Tibial nerve (tissue), 4 donors: ENCODE measurements around the gene NUFIP2. TPM values are rescaled to one million over a fixed set of nuclear protein-coding genes. Genes with fewer than 3 reads are reported as not detected.

Experiments used
- DNase-seq, 2 donors: peaks; one replicate each; pipeline ENCODE4 v3.0.0-alpha.2; 2019; ENCODE audit warnings: low spot score in 2 of 2
- H3K27ac ChIP-seq, 4 donors: fragments of 200-600 bp; sonication (generic) in 3 of 4; one replicate each; pipeline ENCODE4 v1.5.1; 2017 to 2019; ENCODE audit warnings: mild to moderate bottlenecking in 1 of 4
- H3K27me3 ChIP-seq, 2 donors: fragments of 200-600 bp; sonication (generic) in 1 of 2; one replicate each; pipeline versions ENCODE4 v1.5.1 to v1.6.0; 2017 to 2019
- H3K36me3 ChIP-seq, 3 donors: fragments of 200-600 bp; sonication (generic); one replicate each; pipeline ENCODE4 v1.5.1; 2018 to 2019
- H3K4me1 ChIP-seq, 4 donors: fragments of 200-600 bp; sonication (generic) in 3 of 4; one replicate each; pipeline ENCODE4 v1.5.1; 2017 to 2019
- H3K4me3 ChIP-seq, 4 donors: fragments of 200-600 bp; sonication (generic) in 3 of 4; one replicate each; pipeline ENCODE4 v1.5.1; 2017 to 2019; ENCODE audit warnings: mild to moderate bottlenecking in 1 of 4, moderate library complexity in 1 of 4
- H3K9me3 ChIP-seq, 4 donors: fragments of 200-600 bp; sonication (generic) in 3 of 4; one replicate each; pipeline ENCODE4 v1.5.1; 2017 to 2019
- EP300 ChIP-seq, 2 donors: sonication (generic); formaldehyde crosslinking; IDR thresholded peaks; one replicate each; pipeline ENCODE4 v1.6.1; 2017; ENCODE audit warnings: antibody characterized with exemption in 2 of 2, mild to moderate bottlenecking in 1 of 2
- POLR2A ChIP-seq, 2 donors: fragments of 450-650 bp; IDR thresholded peaks; one replicate each; pipeline ENCODE4 v1.6.1; 2017; ENCODE audit warnings: antibody characterized with exemption in 2 of 2, mild to moderate bottlenecking in 2 of 2, moderate library complexity in 2 of 2
- WGBS, 2 donors: methylation state at CpG; one replicate each; pipeline ENCODE4 v1.1.5; 2018; 5-methylcytosine and 5-hydroxymethylcytosine counted together
- total RNA-seq, 4 donors: library from RNA; depleted of rRNA; stranded (reverse); fragments of >200 nt; gene quantifications; one replicate each; pipeline ENCODE4 v1.1.0, GENCODE V29; 2016
- TF ChIP-seq, protein P1 (sequence below), 5 experiments: fragments of 200-600 bp in 3 of 5; fragments of 450-650 bp in 2 of 5; sonication (generic) in 3 of 5; IDR thresholded peaks; one replicate each; pipeline ENCODE4 v1.5.1; 2016 to 2019; ENCODE audit warnings: antibody characterized with exemption in 5 of 5, mild to moderate bottlenecking in 3 of 5, moderate library complexity in 2 of 5

Gene NUFIP2
- total RNA-seq, 4 donors from 2014 or later: 29.4 to 35.4 (median 32.4) TPM

DNA sequence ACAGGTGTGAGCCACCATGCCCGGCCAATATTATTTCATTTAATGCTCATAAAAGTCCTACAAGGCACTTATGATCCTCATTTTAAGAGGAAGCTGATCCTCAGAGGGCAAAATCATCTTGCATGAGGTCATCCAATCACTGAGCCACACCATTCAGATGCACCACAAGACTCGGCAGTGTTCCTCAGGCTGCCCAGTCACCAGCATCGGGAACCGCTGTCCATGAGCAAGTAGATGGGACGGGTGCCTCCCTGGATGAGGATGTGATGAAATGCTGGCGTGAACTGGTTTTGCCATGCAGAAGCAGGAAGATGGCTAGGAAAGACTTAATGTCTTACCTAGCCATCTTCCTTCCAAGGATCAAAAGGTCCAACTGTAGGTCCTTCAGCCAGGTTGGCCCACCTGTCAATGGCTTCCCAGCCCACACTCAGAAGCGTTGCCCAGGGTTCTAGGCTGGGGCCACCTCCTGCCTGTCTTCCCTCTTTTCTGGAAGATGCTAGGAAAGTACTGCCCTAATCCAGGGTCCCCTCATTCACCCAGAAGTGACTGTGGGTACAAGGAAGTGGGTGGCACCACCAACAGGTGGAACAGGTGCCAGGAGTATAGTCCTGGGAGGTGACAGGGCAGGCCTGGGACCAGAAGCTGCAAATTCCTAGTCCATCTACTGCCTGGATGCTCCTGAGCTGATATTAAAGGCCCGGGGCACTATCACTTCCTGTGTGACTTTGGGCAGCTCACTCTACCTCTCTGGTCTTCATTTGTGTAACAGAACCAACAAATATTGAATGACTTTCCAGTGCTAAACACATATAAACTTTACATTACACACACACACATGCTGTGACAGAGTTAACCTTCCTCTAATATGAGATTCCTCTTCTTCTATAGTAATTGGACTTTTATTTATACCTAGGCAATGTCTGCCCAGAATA is 79.5 kb downstream of the NUFIP2 start:
- TF ChIP-seq EP300 (IDR thresholded peaks at IDR 0.05) (no peak), POLR2A (IDR thresholded peaks at IDR 0.05) (no peak)
- TF ChIP-seq, protein P1, sequence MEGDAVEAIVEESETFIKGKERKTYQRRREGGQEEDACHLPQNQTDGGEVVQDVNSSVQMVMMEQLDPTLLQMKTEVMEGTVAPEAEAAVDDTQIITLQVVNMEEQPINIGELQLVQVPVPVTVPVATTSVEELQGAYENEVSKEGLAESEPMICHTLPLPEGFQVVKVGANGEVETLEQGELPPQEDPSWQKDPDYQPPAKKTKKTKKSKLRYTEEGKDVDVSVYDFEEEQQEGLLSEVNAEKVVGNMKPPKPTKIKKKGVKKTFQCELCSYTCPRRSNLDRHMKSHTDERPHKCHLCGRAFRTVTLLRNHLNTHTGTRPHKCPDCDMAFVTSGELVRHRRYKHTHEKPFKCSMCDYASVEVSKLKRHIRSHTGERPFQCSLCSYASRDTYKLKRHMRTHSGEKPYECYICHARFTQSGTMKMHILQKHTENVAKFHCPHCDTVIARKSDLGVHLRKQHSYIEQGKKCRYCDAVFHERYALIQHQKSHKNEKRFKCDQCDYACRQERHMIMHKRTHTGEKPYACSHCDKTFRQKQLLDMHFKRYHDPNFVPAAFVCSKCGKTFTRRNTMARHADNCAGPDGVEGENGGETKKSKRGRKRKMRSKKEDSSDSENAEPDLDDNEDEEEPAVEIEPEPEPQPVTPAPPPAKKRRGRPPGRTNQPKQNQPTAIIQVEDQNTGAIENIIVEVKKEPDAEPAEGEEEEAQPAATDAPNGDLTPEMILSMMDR (IDR thresholded peaks at IDR 0.05): no peak

DNA sequence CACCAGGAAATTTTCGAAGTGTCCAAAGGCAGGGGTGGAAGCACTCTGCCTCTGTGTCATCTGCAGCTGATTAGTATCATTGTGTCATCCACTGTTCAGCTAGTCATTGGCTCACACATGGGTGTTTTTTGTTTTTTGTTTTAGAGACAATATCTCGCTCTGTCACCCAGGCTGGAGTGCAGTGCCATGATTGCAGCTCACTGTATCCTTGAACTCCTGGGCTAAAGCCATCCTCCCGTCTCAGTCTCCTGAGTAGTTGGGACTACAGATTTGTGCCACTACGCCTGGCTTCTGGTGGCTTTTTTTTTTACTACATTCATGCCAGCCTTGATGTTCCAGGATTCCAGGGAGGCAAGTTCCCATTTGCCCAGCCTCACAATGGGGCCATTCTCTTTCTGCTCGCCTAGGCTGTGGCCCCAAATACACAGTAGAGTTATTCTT is 81.2 kb downstream of the NUFIP2 start:
- Histone ChIP-seq H3K9me3 (no peaks in the 10 kb centered on the region), H3K4me3 (no peak overlapping the region), H3K36me3 (no peaks in the 10 kb centered on the region), H3K27me3 (no peaks in the 10 kb centered on the region), H3K4me1 (peaks cover 0 to 10% (median 0%) of the 10 kb centered on the region in 4 donors), H3K27ac (peak overlapping the region in 3 of 4 donors; percentile 23 to 86 (median 55))
- TF ChIP-seq, protein P1 (IDR thresholded peaks at IDR 0.05): no peak
- TF ChIP-seq EP300 (IDR thresholded peaks at IDR 0.05) (peak in 1 of 2 donors; percentile 28), POLR2A (IDR thresholded peaks at IDR 0.05) (no peak)
- no peak for DNase-seq
- 37 to 41% methylated on average over 5 of the region's 5 CpGs for whole genome bisulfite sequencing, 2 donors

More for the DNA sequence above, 79.5 kb downstream of the NUFIP2 start:
- 74 to 80% methylated on average over 5 to 8 of the region's 8 CpGs for WGBS, 2 donors
- Histone ChIP-seq H3K4me3 (no peak overlapping the region), H3K27me3 (no peaks in the 10 kb centered on the region), H3K36me3 (no peaks in the 10 kb centered on the region), H3K27ac (peak overlapping the region in 1 of 4 donors; percentile 86), H3K4me1 (peaks cover 0 to 16% (median 1%) of the 10 kb centered on the region in 4 donors), H3K9me3 (no peaks in the 10 kb centered on the region)
- no peak for DNase-seq

DNA sequence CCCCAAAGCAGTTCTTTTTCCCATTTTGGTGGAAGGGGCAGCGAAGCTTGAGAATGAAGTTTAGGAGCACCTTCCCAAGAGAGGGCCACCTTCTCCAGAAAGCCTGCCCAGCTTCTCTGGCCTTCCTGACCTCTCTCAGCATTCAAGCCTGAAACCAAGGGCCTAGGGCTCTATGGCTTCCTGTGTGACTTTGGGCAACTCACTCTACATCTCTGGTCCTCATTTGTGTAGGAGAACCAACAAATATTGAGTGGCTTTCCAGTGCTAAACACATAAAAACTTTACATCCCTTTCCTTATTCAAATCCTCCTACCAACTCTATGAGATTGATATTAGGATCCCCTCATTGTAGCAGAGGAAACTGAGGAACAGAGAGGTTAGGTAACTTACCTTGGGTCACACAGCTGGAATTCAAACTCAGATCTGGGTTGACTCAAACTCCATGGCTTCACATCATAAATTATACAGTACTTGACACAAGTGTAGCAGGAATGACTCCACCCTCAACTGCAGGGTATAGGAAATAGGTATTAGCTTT is 81.8 kb downstream of the NUFIP2 start:
- H3K4me3 ChIP-seq: no peak overlapping the region
- TF ChIP-seq POLR2A (IDR thresholded peaks at IDR 0.05) (no peak), EP300 (IDR thresholded peaks at IDR 0.05) (no peak)
- TF ChIP-seq, protein P1 (IDR thresholded peaks at IDR 0.05): no peak
- no peaks in the 10 kb centered on the region for H3K36me3 ChIP-seq
- WGBS, 2 donors: 75 to 100% methylated on average over 1 of the region's 1 CpG
- no peaks in the 10 kb centered on the region for H3K9me3 ChIP-seq
- DNase-seq: no peak
- H3K27me3 ChIP-seq: no peaks in the 10 kb centered on the region
- H3K27ac ChIP-seq: peak overlapping the region in 2 of 4 donors; percentile 55 to 86
- H3K4me1 ChIP-seq: peaks cover 0 to 10% (median 0%) of the 10 kb centered on the region in 4 donors

DNA sequence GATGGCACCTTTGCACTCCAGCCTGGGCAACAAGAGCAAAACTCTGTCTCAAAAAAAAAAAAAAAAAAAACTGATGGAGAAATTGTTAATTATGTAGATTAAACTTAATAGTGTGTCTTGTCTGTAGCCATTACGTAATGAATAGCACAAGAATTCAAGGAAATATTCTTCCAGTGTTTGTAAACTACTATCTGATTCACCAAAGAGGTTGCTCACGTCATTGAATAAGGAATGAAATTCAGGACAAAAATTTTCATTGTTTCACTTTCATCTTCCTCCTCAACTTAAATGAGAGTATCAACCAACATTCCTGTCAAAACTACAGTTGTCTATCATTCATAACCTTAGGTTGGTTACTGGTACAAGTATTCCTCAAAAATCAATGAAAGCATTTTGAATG is 83.1 kb downstream of the NUFIP2 start:
- 62 to 66% methylated on average over 2 of the region's 2 CpGs for WGBS, 2 donors

More for the DNA sequence above, 83.1 kb downstream of the NUFIP2 start:
- H3K36me3 ChIP-seq: no peaks in the 10 kb centered on the region
- no peak overlapping the region for H3K4me3 ChIP-seq
- peaks cover 0 to 10% (median 0%) of the 10 kb centered on the region in 4 donors for H3K4me1 ChIP-seq
- no peak for DNase-seq
- no peak for TF ChIP-seq POLR2A (IDR thresholded peaks at IDR 0.05)
- TF ChIP-seq, protein P1 (IDR thresholded peaks at IDR 0.05): no peak
- peak overlapping the region in 2 of 4 donors; percentile 31 to 55 for H3K27ac ChIP-seq
- no peaks in the 10 kb centered on the region for H3K27me3 ChIP-seq
- H3K9me3 ChIP-seq: no peaks in the 10 kb centered on the region
